Thyroid gland (tissue), 4 donors: Measurements from ENCODE around the gene AMZ1.

Source experiments
- CTCF ChIP-seq, 6 experiments: fragments of 200-600 bp in 3 of 6; fragments of 450-650 bp in 3 of 6; sonication (generic) in 3 of 6; IDR thresholded peaks; one replicate each; pipeline ENCODE4 v1.5.1; 2016 to 2019; ENCODE audit warnings: antibody characterized with exemption in 6 of 6, mild to moderate bottlenecking in 2 of 6, inconsistent platforms in 1 of 6, moderate library complexity in 1 of 6
- POLR2A ChIP-seq, 2 donors: fragments of 450-650 bp; IDR thresholded peaks; one replicate each; pipeline ENCODE4 v1.6.1; 2017; ENCODE audit warnings: antibody characterized with exemption in 2 of 2, mild to moderate bottlenecking in 2 of 2, moderate library complexity in 1 of 2

GRCh38 chr7:2713370-2713769, 25.4 kb downstream of the AMZ1 start:
- TF ChIP-seq POLR2A (IDR thresholded peaks at IDR 0.05) (no peak), CTCF (IDR thresholded peaks at IDR 0.05) (no peak)
